Activated gamma-delta T cell (primary cell): ENCODE measurements around the gene EPHA6.
"Not testable (repeated sequence)": the region's sequence is repeated elsewhere in the genome, so short reads cannot be mapped to it uniquely, and the experiment has no call there.

Source experiments
- DNase-seq: peaks from one replicate; lab custom pipeline; 2025; lab: John Stamatoyannopoulos, UW

The EPHA6 gene

DNA sequence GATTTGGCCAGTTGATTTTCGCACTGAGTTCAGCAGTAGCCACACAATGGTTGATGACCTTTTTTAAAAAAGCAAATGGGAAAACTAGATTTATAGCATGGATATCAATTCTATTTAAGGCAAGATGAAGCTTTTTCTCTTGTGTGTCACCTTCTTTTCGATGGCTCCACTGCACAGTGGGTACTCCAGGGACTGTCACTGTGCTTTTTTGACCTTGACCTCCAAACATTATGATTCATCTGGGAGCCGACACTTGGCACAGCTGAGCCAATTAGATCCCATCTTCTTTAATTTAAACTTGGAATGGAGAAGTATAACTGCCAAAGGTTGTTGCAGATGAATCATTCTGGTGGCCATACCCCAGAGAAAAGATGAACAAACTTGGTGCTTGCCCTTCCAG, 367.3 kb downstream of the EPHA6 start:
- DNase-seq: no peak

DNA sequence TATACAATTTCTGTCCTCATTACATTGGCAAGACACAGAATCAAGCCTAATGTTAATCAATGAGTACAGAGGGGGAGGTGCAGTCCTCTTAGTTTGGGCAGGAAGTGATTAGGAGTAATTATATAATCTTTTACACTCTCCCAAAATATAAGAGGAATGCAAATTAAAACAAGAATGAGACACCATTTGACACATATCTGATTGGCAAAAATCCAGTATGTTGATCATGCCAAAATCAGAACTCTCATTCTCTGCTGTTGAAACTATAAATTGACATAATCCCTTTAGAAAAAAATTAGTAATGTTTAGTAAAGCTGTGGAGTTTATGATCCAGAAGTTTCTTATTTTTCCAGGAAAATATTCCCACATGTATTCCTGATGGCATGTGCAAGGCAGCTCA, 373.4 kb downstream of the EPHA6 start:
- no peak for DNase-seq

GRCh38 chr3:97189835-97190234, 375.4 kb downstream of the EPHA6 start:
- no peak for DNase-seq

DNA sequence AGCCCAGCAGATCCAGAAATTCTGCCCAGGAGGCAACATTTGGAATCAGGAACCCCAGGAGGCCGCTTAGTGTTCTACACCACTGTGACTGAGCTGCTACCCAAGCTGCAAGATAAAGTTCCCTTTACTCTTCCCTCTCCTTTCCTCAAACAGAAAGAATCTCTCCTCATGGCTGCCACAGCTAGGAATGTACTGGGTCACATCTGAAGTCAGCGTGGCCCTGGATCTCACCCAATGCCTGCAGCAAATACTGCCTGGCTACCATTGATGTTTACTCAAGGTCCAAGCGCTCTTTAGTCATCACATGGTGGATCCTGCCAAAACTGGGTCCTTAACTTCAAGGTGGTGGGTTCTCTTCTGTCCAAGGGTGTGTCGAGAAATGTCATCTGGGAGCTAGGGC, 382.7 kb downstream of the EPHA6 start:
- DNase-seq: no peak

DNA sequence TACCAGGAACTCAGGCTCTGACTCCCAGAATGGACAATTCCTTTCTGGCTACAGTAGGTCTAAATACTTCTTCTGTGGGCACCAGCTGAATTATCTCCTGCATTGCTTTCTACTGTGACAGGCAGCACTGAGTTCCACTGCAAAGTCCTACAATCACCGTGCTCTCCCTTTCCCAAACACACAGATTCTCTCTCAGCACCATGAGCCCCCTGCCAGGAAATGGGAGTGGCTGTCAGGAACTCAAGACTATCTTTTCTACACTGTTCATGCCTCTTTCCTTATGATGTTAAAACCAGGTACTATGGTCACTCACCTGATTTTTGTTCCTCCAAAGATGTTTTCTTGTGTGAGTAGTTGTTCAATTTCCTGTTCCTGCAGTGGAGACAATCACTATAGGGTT, 383.4 kb downstream of the EPHA6 start:
- no peak for DNase-seq

GRCh38 chr3:97200387-97200786, 386.0 kb downstream of the EPHA6 start:
- no peak for DNase-seq

- DNase-seq: no peak
These were observed 387.4 kb downstream of the EPHA6 start for GRCh38 chr3:97201814-97202213.

- DNase-seq: no peak
These were observed 414.6 kb downstream of the EPHA6 start for GRCh38 chr3:97228966-97229365.

- no peak for DNase-seq
These were observed 416.1 kb downstream of the EPHA6 start for GRCh38 chr3:97230486-97230885.

- DNase-seq: no peak
These were observed 418.1 kb downstream of the EPHA6 start for GRCh38 chr3:97232393-97233034.

DNA sequence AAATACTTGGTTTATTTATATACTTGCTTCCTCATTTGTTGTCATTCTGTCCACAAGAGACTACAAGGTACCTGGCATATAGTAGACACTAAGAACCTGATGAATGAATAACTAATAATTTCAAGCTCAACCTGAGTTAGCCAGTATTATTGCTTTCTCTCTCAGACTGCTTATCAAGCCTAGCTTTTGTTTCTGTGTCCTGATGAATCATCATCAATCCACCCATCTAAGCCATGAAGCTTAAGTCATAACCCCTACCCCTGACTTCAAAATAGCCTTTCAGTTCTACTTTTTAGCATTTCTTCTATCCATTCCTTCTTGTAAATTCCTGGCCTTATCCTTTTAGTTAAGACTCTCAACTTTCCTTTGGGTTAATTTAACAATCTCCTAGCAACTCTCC, 420.8 kb downstream of the EPHA6 start:
- no peak for DNase-seq

- no peak for DNase-seq
These were observed 421.4 kb downstream of the EPHA6 start for GRCh38 chr3:97235611-97236315.

- DNase-seq: no peak
These were observed 427.0 kb downstream of the EPHA6 start for GRCh38 chr3:97241417-97241816.

GRCh38 chr3:97245201-97245910, 431.0 kb downstream of the EPHA6 start:
- no peak for DNase-seq

GRCh38 chr3:97256060-97256459, 441.7 kb downstream of the EPHA6 start:
- no peak for DNase-seq

- no peak for DNase-seq
These were observed 443.7 kb downstream of the EPHA6 start for GRCh38 chr3:97257942-97258697.

- DNase-seq: no peak
These were observed 444.9 kb downstream of the EPHA6 start for GRCh38 chr3:97259263-97259662.

DNA sequence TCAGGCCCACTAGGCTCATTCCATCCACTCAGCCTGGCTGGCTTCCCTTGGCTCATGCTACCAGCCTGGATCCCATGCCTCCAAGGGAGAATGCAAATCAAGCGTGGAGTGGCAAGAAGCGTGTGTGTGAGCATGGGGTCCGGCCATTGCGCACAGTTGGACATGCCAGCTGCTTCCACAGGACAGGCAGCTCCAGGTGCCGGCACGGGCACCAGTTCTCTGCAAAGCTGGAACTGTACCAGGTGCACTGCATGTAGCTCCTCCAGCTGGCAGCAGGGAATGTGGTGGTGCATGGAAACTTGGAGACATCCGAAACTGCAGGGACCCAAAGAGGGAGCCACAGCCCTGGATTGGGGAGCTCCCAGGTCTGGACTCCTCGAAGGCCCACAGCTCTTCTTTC, 449.8 kb downstream of the EPHA6 start:
- DNase-seq: no peak

GRCh38 chr3:97265237-97266005, 451.0 kb downstream of the EPHA6 start:
- no peak for DNase-seq

DNA sequence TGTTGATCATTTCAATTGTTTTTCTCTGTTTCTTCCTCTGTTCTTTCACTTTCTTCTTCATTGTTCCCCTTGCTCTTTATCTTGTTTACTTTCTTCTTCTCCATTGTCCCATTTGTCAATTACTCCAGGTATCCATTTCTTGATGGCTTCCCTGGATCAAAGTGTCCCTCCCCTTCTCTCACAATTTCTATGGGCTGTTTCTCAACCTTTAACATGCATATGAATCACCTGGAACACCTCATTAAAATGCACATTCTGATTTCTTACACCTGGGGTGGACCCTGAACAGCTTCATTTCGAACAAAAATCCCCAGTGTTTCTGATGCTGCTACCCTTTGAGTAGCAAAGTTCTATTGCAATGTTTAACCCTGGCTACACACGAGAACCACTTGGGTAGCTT, 454.8 kb downstream of the EPHA6 start:
- no peak for DNase-seq

DNA sequence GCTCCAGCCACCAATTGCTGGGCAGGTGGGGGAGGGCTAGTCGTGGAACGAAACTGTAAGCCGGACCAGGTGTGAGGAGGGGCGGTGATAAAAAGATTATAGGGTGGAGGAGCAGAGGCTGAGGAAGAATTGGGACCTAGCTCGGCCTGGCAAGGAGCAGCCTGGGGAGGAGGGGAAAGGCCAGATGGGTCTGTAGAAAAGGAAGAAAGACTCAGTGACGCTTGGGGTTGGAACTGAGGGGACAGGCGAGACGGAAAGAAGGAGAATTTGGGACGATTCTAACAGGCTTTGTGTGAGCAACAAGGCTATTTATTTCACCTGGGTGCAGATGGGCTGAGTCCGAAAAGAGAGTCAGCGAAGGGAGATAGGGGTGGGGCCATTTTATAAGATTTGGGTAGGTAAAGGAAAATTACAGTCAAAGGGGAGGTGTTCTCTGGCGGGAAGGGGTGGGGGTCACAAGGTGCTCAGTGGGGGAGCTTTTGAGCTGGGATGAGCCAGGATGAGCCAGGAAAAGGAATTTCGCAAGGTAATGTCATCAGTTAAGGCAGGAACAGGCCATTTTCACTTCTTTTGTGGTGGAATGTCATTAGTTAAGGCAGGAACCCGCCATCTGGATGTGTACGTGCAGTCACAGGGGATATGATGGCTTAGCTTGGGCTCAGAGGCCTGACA, 462.6 kb downstream of the EPHA6 start:
- DNase-seq: not testable (repeated sequence)
